ENCODE measurements around the gene TSBP1. TPM values are rescaled to one million over a fixed set of nuclear protein-coding genes. Genes with fewer than 3 reads are reported as not detected.

TSBP1 gene
- total RNA-seq, 1 experiment from 2014 or later, result not detected

DNA sequence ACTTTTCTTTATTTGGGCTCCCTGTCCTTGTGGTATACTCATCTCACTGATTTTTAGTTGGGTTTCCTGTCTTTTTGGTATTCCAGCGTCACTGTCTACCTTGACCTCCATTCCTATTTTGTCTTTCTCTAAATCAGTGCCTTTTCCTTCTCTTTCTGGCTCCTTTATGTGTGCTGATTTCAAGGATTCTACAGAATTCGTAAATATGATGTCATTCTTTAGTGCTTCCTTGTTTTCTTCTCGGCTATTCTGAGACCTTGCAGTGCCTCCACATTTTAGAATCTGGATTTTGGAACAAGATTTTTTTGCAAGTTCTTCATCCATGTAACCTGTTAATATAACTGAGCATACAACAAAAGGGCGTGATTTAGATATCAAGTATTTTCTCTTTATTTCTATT lies 78.0 kb downstream of the TSBP1 start:
- Histone ChIP-seq H3K27ac (ENCODE audit: low read depth, low read length, poor library complexity, severe bottlenecking) (no peak overlapping the region), H3K4me1 (ENCODE audit: insufficient read depth, low read length, poor library complexity, severe bottlenecking) (peaks cover 20% of the 10 kb centered on the region), H3K4me3 (ENCODE audit: low read depth, low read length, poor library complexity, severe bottlenecking) (no peak overlapping the region), H3K9me3 (ENCODE audit: low read depth, low read length, poor library complexity, severe bottlenecking) (no peaks in the 10 kb centered on the region), H3K27me3 (replicated peaks; ENCODE audit: insufficient read depth, low read depth, low read length, poor library complexity) (no peaks in the 10 kb centered on the region), H3K36me3 (ENCODE audit: insufficient read depth, low read length, poor library complexity, severe bottlenecking) (no peaks in the 10 kb centered on the region)
- DNase-seq (ENCODE audit: low spot score), result no peak
- TF ChIP-seq EZH2 (IDR thresholded peaks at IDR 0.05; ENCODE audit: borderline replicate concordance, low read depth, low read length, poor library complexity, severe bottlenecking), result no peak
- TF ChIP-seq, protein P1, sequence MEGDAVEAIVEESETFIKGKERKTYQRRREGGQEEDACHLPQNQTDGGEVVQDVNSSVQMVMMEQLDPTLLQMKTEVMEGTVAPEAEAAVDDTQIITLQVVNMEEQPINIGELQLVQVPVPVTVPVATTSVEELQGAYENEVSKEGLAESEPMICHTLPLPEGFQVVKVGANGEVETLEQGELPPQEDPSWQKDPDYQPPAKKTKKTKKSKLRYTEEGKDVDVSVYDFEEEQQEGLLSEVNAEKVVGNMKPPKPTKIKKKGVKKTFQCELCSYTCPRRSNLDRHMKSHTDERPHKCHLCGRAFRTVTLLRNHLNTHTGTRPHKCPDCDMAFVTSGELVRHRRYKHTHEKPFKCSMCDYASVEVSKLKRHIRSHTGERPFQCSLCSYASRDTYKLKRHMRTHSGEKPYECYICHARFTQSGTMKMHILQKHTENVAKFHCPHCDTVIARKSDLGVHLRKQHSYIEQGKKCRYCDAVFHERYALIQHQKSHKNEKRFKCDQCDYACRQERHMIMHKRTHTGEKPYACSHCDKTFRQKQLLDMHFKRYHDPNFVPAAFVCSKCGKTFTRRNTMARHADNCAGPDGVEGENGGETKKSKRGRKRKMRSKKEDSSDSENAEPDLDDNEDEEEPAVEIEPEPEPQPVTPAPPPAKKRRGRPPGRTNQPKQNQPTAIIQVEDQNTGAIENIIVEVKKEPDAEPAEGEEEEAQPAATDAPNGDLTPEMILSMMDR (conservative IDR thresholded peaks at IDR 0.05; ENCODE audit: low read depth, low read length), result no peak
- intact Hi-C loops (cut with micrococcal nuclease; ENCODE audit: unreplicated experiment), result no loop called here
- no TSS peak for BruUV-seq (replicated peaks)
- POLR2A ChIA-PET (ENCODE audit: low non-redundant PET), result no interaction called here
- CTCF ChIA-PET, result no interaction called here

DNA sequence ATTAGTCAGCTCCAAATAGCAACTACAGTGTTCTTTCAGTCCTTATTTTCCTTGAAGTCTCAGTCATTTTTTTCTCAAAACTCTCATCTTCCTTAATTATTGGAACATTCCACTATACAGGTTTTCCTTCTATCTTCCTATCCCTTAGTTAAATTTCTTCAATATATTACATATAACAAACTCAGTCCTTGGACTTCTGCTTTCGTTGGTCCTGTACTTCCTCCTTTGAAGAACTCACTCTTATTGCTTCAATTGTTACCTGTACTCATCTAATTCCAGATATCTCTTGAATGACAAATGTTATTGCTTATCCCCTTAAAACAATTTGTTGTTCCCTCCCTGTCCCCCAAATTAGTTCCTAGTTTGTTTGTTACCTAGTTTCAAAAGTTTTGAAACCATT lies 80.2 kb downstream of the TSBP1 start:
- Histone ChIP-seq H3K4me1 (ENCODE audit: insufficient read depth, low read length, poor library complexity, severe bottlenecking) (peaks cover 20% of the 10 kb centered on the region), H3K9me3 (ENCODE audit: low read depth, low read length, poor library complexity, severe bottlenecking) (no peaks in the 10 kb centered on the region), H3K27ac (ENCODE audit: low read depth, low read length, poor library complexity, severe bottlenecking) (no peak overlapping the region), H3K36me3 (ENCODE audit: insufficient read depth, low read length, poor library complexity, severe bottlenecking) (no peaks in the 10 kb centered on the region), H3K4me3 (ENCODE audit: low read depth, low read length, poor library complexity, severe bottlenecking) (no peak overlapping the region), H3K27me3 (replicated peaks; ENCODE audit: insufficient read depth, low read depth, low read length, poor library complexity) (no peaks in the 10 kb centered on the region)
- TF ChIP-seq, protein P1 (conservative IDR thresholded peaks at IDR 0.05; ENCODE audit: low read depth, low read length), result no peak
- TF ChIP-seq EZH2 (IDR thresholded peaks at IDR 0.05; ENCODE audit: borderline replicate concordance, low read depth, low read length, poor library complexity, severe bottlenecking), result no peak
- CTCF ChIA-PET, result no interaction called here
- POLR2A ChIA-PET (ENCODE audit: low non-redundant PET), result no interaction called here
- no peak for DNase-seq (ENCODE audit: low spot score)
- BruUV-seq (replicated peaks), result no TSS peak
- intact Hi-C loops (cut with micrococcal nuclease; ENCODE audit: unreplicated experiment), result no loop called here

DNA sequence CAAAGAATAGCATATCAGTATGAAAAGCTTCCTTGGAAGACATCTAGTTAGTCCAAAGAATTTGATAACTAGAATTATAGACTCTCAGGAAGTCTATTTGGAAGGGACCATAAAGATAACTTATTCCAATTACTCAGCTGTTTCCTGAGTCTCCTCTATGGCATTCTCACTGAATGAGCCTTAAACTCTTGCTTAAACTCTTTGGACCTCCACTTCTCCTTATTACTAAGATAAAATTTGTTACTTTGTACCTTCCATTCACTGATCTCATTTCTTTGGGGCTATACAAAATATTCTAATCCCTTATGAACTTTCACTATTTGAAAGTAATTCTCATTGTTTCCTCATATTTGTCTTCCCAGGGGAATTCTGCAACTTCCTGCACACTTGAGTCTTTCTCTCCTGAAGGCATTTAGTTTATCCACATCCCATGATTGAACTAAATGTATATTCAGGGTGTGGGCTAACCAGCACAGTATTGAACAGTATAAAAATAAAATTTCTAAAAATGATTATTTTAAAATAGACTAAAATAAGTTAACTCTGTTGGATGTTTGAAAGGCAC lies 80.7 kb downstream of the TSBP1 start:
- Histone ChIP-seq H3K27me3 (replicated peaks; ENCODE audit: insufficient read depth, low read depth, low read length, poor library complexity) (no peaks in the 10 kb centered on the region), H3K36me3 (ENCODE audit: insufficient read depth, low read length, poor library complexity, severe bottlenecking) (no peaks in the 10 kb centered on the region), H3K4me1 (ENCODE audit: insufficient read depth, low read length, poor library complexity, severe bottlenecking) (peaks cover 20% of the 10 kb centered on the region), H3K4me3 (ENCODE audit: low read depth, low read length, poor library complexity, severe bottlenecking) (no peak overlapping the region), H3K27ac (ENCODE audit: low read depth, low read length, poor library complexity, severe bottlenecking) (no peak overlapping the region), H3K9me3 (ENCODE audit: low read depth, low read length, poor library complexity, severe bottlenecking) (no peaks in the 10 kb centered on the region)
- CTCF ChIA-PET, result no interaction called here
- TF ChIP-seq EZH2 (IDR thresholded peaks at IDR 0.05; ENCODE audit: borderline replicate concordance, low read depth, low read length, poor library complexity, severe bottlenecking), result no peak
- TF ChIP-seq, protein P1 (conservative IDR thresholded peaks at IDR 0.05; ENCODE audit: low read depth, low read length), result no peak
- intact Hi-C loops (cut with micrococcal nuclease; ENCODE audit: unreplicated experiment), result no loop called here
- BruUV-seq (replicated peaks), result no TSS peak
- peak; percentile 85 for DNase-seq (ENCODE audit: low spot score)
- POLR2A ChIA-PET (ENCODE audit: low non-redundant PET), result interaction anchor here (0.6 kb wide), 1 partner anchor 112 kb away, joined by 3 read pairs; no protein-coding TSS in a partner anchor

Data from A673 (cell line).